Neural progenitor cell (in vitro differentiated cells): ENCODE data around the gene SUPT4H1. TPM values are rescaled to one million over a fixed set of nuclear protein-coding genes. Genes with fewer than 3 reads are reported as not detected.

ENCODE experiments used
- DNase-seq: peaks from one replicate; pipeline ENCODE4 v3.0.0-alpha.2; 2016; ENCODE audit warnings: low spot score
- H2AFZ ChIP-seq: fragments of 200-600 bp; sonication (generic); replicated peaks from 2 replicates; pipeline ENCODE4 v1.6.1; 2016; ENCODE audit warnings: antibody characterized with exemption
- H3F3A ChIP-seq: fragments of 200-600 bp; sonication (generic); 2 replicates; pipeline ENCODE4 v1.6.1; 2016; ENCODE audit warnings: antibody characterized with exemption, low read depth
- H3K27ac ChIP-seq: fragments of 200-600 bp; sonication (generic); 2 replicates; pipeline ENCODE4 v1.5.1; 2016; ENCODE audit warnings: mild to moderate bottlenecking
- H3K27me3 ChIP-seq: fragments of 200-600 bp; sonication (generic); 2 replicates; pipeline ENCODE4 v1.6.1; 2016; ENCODE audit warnings: mild to moderate bottlenecking, moderate library complexity
- H3K36me3 ChIP-seq: fragments of 200-600 bp; sonication (generic); 2 replicates; pipeline ENCODE4 v1.5.1; 2016
- H3K4me1 ChIP-seq: fragments of 200-600 bp; sonication (generic); 2 replicates; pipeline ENCODE4 v1.6.1; 2016; ENCODE audit warnings: mixed run types
- H3K4me2 ChIP-seq: fragments of 200-600 bp; sonication (generic); 2 replicates; pipeline ENCODE4 v1.6.1; 2016
- H3K4me3 ChIP-seq: fragments of 200-600 bp; sonication (generic); 2 replicates; pipeline ENCODE4 v1.5.1; 2016
- H3K79me2 ChIP-seq: fragments of 200-600 bp; sonication (generic); 2 replicates; pipeline ENCODE4 v1.6.1; 2016; ENCODE audit warnings: low read depth
- H3K9ac ChIP-seq: fragments of 200-600 bp; sonication (generic); 2 replicates; pipeline ENCODE4 v1.6.1; 2016
- H3K9me3 ChIP-seq: fragments of 200-600 bp; sonication (generic); 2 replicates; pipeline ENCODE4 v1.5.1; 2016; ENCODE audit warnings: low read depth
- H4K20me1 ChIP-seq: fragments of 200-600 bp; sonication (generic); 2 replicates; pipeline ENCODE4 v1.6.1; 2016; ENCODE audit warnings: low read depth
- H3K27ac Mint-ChIP-seq: 3 replicates; pipeline ENCODE4 v1.8.0; 2021; ENCODE audit warnings: mixed read lengths
- H3K27me3 Mint-ChIP-seq: 2 replicates; pipeline ENCODE4 v1.8.0; 2022; ENCODE audit warnings: low read depth, mild to moderate bottlenecking, inconsistent platforms, moderate library complexity, mixed read lengths; ENCODE audit not compliant: insufficient read depth
- H3K36me3 Mint-ChIP-seq: 3 replicates; pipeline ENCODE4 v1.8.0; 2021; ENCODE audit warnings: mixed read lengths
- H3K4me1 Mint-ChIP-seq: 3 replicates; pipeline ENCODE4 v1.8.0; 2021; ENCODE audit warnings: mixed read lengths
- H3K4me3 Mint-ChIP-seq: 3 replicates; pipeline ENCODE4 v1.8.0; 2021; ENCODE audit warnings: mild to moderate bottlenecking, moderate library complexity, mixed read lengths
- H3K9me3 Mint-ChIP-seq: 3 replicates; pipeline ENCODE4 v1.8.0; 2020; ENCODE audit warnings: mixed read lengths
- EZH2 ChIP-seq: fragments of 200-600 bp; sonication (generic); IDR thresholded peaks from 2 replicates; pipeline ENCODE4 v1.6.1; 2017; ENCODE audit warnings: antibody characterized with exemption, mild to moderate bottlenecking, moderate library complexity
- EZH2phosphoT487 ChIP-seq: fragments of 200-600 bp; sonication (generic); IDR thresholded peaks from 2 replicates; pipeline ENCODE4 v1.6.1; 2017; ENCODE audit warnings: antibody characterized with exemption
- total RNA-seq: library from RNA; depleted of rRNA; stranded (reverse); fragments of >200 nt; gene quantifications from 2 replicates; pipeline ENCODE4 v1.2.3, GENCODE V29; 2015; ENCODE audit warnings: low replicate concordance
- TF ChIP-seq, protein P1 (sequence below): fragments of 200-600 bp; sonication (generic); IDR thresholded peaks from 2 replicates; pipeline ENCODE4 v1.5.1; 2017; ENCODE audit warnings: antibody characterized with exemption, mild to moderate bottlenecking

SUPT4H1 gene
- total RNA-seq, 1 donor from 2014 or later: 103 TPM

DNA sequence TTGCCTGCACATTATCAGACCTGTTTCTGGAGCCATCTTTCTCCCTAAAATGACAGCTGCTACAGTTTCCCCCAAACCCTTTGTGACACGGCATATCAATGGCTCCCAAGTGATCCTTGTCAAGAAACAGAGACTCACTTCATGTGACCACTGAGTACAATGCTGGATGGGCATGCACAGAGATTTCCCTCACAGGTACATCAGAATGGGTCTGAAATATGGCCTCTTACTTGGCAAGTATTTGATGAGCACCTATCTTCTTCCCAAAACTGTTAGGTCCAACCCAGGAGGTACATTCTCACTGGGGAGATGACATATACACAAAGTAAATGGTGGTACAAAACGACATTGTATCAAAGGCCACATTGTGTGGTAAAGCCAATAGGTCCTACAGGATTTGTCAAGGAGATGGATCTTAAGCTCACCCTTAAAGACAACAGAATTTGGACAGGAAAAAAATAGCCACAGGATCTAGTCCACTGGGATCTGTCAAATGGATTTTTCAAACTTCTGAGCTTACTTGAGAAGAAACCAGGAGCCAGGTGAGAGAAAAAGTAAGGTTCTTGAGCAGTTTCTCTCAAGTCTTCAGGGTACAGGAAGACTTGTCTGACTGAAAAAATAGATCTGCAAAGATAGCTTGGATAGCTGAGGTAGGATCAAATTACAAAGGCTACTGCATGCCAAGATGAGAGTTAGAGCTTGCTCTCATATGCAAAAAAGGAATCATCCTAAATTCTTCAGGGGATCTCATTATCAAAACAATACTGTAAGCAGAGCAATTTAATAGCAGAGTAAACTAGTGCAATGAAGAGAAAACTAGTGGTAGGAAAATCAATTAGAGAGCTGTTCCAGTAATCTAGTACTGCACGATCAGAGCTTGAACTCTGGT, 36.5 kb upstream of the SUPT4H1 start:
- H3K36me3 ChIP-seq: no peaks in the 10 kb centered on the region
- Mint-ChIP-seq H3K4me3 (no peak overlapping the region), H3K4me1 (peaks cover 28% of the 10 kb centered on the region), H3K36me3 (no peaks in the 10 kb centered on the region), H3K9me3 (no peaks in the 10 kb centered on the region), H3K27me3 (peaks cover 6% of the 10 kb centered on the region), H3K27ac (no peak overlapping the region)
- H4K20me1 ChIP-seq: no peaks in the 10 kb centered on the region
- H3K79me2 ChIP-seq: no peaks in the 10 kb centered on the region
- H3K27me3 ChIP-seq: no peaks in the 10 kb centered on the region
- no peak overlapping the region for H3K27ac ChIP-seq
- peak overlapping the region; percentile 20 for H3K4me2 ChIP-seq
- no peak overlapping the region for H3K4me3 ChIP-seq
- H3K9ac ChIP-seq: no peak overlapping the region
- TF ChIP-seq EZH2phosphoT487 (no peak), EZH2 (no peak)
- TF ChIP-seq, protein P1, sequence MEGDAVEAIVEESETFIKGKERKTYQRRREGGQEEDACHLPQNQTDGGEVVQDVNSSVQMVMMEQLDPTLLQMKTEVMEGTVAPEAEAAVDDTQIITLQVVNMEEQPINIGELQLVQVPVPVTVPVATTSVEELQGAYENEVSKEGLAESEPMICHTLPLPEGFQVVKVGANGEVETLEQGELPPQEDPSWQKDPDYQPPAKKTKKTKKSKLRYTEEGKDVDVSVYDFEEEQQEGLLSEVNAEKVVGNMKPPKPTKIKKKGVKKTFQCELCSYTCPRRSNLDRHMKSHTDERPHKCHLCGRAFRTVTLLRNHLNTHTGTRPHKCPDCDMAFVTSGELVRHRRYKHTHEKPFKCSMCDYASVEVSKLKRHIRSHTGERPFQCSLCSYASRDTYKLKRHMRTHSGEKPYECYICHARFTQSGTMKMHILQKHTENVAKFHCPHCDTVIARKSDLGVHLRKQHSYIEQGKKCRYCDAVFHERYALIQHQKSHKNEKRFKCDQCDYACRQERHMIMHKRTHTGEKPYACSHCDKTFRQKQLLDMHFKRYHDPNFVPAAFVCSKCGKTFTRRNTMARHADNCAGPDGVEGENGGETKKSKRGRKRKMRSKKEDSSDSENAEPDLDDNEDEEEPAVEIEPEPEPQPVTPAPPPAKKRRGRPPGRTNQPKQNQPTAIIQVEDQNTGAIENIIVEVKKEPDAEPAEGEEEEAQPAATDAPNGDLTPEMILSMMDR: no peak
- no peaks in the 10 kb centered on the region for H3K9me3 ChIP-seq
- DNase-seq: no peak
- H3K4me1 ChIP-seq: peaks cover 17% of the 10 kb centered on the region
- H3F3A ChIP-seq: no peaks in the 10 kb centered on the region
- peak overlapping the region; percentile 23 for H2AFZ ChIP-seq

GRCh38 chr17:58387834-58388233, 35.8 kb upstream of the SUPT4H1 start:
- no peak for TF ChIP-seq EZH2phosphoT487
- TF ChIP-seq, protein P1: no peak
- TF ChIP-seq EZH2: no peak
- Histone ChIP-seq H3K4me1 (peaks cover 17% of the 10 kb centered on the region), H3K36me3 (no peaks in the 10 kb centered on the region), H3K4me3 (no peak overlapping the region), H3K9ac (no peak overlapping the region), H3K27ac (no peak overlapping the region), H3F3A (no peaks in the 10 kb centered on the region), H3K9me3 (no peaks in the 10 kb centered on the region), H3K4me2 (no peak overlapping the region), H3K27me3 (no peaks in the 10 kb centered on the region), H4K20me1 (no peaks in the 10 kb centered on the region), H2AFZ (no peak overlapping the region), H3K79me2 (no peaks in the 10 kb centered on the region)
- Mint-ChIP-seq H3K27ac (no peak overlapping the region), H3K4me1 (peaks cover 28% of the 10 kb centered on the region), H3K36me3 (no peaks in the 10 kb centered on the region), H3K4me3 (no peak overlapping the region), H3K27me3 (peaks cover 6% of the 10 kb centered on the region), H3K9me3 (no peaks in the 10 kb centered on the region)
- no peak for DNase-seq

- no peaks in the 10 kb centered on the region for H3F3A ChIP-seq
- no peaks in the 10 kb centered on the region for H4K20me1 ChIP-seq
- Mint-ChIP-seq H3K27ac (no peak overlapping the region), H3K36me3 (no peaks in the 10 kb centered on the region), H3K4me3 (no peak overlapping the region), H3K9me3 (no peaks in the 10 kb centered on the region), H3K4me1 (peaks cover 35% of the 10 kb centered on the region), H3K27me3 (peaks cover 6% of the 10 kb centered on the region)
- H3K4me1 ChIP-seq: peaks cover 17% of the 10 kb centered on the region
- no peak overlapping the region for H3K4me2 ChIP-seq
- no peak overlapping the region for H3K9ac ChIP-seq
- no peaks in the 10 kb centered on the region for H3K36me3 ChIP-seq
- H3K27ac ChIP-seq: no peak overlapping the region
- H3K27me3 ChIP-seq: no peaks in the 10 kb centered on the region
- H3K9me3 ChIP-seq: no peaks in the 10 kb centered on the region
- no peaks in the 10 kb centered on the region for H3K79me2 ChIP-seq
- TF ChIP-seq EZH2phosphoT487 (no peak), EZH2 (no peak)
- TF ChIP-seq, protein P1: no peak
- no peak overlapping the region for H3K4me3 ChIP-seq
- H2AFZ ChIP-seq: no peak overlapping the region
- no peak for DNase-seq
Measured at GRCh38 chr17:58386708-58387107, 34.7 kb upstream of the SUPT4H1 start.
